ENCODE measurements around the gene CCDC171.
"Not testable (repeated sequence)": the region's sequence is repeated elsewhere in the genome, so short reads cannot be mapped to it uniquely, and the experiment has no call there.

Gene CCDC171

GRCh38 chr9:15769547-15769946 lies 216.7 kb downstream of the CCDC171 start:
- no peak for DNase-seq

DNA sequence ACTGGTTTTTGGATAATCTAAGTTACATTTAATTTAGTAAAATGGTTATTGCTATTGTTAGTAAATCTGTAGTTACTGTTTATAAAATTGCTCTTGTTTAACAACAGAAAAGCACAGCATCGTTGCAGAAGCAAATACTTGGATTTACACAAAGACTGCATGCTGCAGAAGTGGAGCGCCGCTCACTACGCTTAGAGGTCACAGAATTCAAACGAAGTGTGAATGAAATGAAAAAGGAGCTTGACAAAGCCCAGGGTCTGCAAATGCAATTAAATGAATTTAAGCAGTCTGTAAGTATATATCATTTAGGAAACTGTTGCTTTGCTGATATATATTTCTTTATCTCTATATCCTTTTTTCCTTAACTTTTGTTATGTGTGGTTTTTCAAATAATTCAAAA lies 226.0 kb downstream of the CCDC171 start:
- no peak for DNase-seq

GRCh38 chr9:15782106-15782505 lies 229.3 kb downstream of the CCDC171 start:
- no peak for DNase-seq

GRCh38 chr9:15785584-15785983 lies 232.7 kb downstream of the CCDC171 start:
- no peak for DNase-seq

GRCh38 chr9:15786616-15787015 lies 233.8 kb downstream of the CCDC171 start:
- no peak for DNase-seq

- not testable (repeated sequence) for DNase-seq
Measured at GRCh38 chr9:15810219-15810899, 257.5 kb downstream of the CCDC171 start.

GRCh38 chr9:15813076-15813475 lies 260.2 kb downstream of the CCDC171 start:
- no peak for DNase-seq

- no peak for DNase-seq
Measured at GRCh38 chr9:15824310-15824709, 271.5 kb downstream of the CCDC171 start.

DNA sequence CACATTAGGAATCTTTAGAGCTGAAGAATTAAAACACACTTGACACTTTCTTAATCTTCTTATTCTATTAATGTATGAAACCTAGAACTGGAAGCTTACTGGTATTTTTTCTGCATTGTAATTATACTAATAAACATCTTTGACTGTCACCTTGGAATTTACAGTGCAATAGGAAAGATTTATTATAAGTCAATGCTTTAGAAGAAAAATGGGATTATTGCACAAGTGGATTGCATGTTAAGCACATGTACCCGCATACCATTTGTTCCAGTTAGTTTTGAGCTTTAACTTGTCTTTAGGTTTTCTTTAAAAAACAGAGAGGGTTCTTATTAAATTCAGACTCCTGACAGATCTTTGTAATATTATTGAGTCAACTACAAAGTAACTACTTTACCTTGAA lies 278.5 kb downstream of the CCDC171 start:
- DNase-seq = no peak

- no peak for DNase-seq
Measured at GRCh38 chr9:15834541-15834940, 281.7 kb downstream of the CCDC171 start.

DNA sequence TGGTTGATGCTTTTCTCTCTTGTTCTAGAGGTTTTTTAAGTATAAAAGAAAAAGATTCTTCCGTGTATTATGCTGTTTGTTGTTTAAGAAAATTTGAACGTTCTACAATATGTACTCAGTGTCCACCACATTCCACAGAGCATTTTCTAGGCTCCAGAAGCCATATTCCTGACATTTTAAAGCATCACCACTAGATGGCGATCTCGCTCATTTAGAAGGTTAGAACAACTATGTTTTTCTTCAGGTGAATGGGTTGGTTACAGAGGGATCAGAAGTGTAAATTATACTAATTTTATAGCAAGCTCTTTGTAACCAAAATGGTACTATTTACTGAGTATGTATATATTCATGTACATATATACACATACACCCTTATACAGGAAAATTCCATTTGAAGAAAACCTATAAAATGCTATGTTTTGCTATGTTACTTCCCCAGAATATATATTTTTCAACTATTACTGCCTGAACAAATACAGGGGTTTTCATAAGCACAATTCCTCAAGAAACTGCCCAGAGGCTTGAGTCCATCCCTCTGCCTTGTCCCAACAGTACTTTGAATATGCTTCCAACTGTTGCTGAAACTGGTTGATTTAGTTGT lies 284.3 kb downstream of the CCDC171 start:
- no peak for DNase-seq

DNA sequence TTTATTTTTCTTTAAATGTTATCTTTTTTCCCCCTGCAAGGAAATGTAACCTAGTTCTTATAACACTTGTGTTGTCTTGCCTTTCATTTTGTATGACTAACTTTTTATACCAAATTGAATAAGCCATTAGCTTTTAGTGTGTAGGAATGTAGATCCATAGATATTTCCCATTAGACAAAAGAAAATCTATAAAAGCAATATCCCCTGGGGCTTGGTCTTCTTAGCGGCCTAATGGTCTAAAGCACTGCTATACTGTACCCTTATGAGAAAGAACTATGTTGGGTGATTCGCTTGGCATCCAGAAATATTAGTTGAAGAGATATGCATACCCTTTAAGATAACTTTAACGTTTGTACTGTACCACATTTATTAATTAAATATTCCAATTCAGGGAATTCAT lies 289.2 kb downstream of the CCDC171 start:
- DNase-seq = no peak

GRCh38 chr9:15843316-15843715 lies 290.5 kb downstream of the CCDC171 start:
- DNase-seq = no peak

- no peak for DNase-seq
Measured at GRCh38 chr9:15843931-15844330, 291.1 kb downstream of the CCDC171 start.

GRCh38 chr9:15846611-15847010 lies 293.8 kb downstream of the CCDC171 start:
- DNase-seq = no peak

DNA sequence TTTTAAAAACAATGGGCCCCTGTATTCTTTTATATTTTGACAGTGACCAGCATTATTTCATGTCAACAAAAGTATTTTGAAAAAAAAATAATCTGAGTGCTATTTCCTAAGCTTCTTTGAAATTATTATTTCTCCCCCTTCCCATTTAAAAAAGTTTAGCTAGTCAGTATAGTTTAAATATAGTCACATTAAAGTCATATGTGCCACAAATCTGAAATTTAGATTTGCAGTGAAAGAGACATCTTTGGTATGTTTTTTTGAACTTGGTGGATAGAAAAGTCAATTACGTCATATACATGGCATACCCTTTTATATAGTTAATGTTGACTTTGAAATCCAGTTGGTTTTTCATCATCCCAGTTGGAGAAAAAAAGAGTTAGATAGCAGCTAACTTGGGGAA lies 297.0 kb downstream of the CCDC171 start:
- DNase-seq = no peak

GRCh38 chr9:15851766-15852165 lies 298.9 kb downstream of the CCDC171 start:
- DNase-seq = no peak

DNA sequence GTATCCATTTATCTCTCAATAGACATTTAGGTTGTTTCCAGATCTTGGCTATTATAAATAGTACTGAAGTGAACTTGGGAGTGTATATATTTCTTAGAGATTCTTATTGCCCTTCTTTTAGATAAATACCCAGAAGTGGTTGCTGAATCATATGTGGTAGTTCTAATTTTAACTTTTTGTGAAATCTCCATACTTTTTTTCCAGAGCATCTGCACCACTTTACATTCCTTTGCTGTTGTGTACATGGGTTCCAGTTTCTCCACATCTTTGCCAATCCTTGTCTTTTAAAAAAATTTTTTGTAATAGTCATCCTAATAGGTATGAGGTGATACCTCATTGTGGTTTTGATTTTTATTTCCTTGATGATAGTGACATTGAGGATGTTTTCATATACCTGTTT lies 303.7 kb downstream of the CCDC171 start:
- DNase-seq = no peak

DNA sequence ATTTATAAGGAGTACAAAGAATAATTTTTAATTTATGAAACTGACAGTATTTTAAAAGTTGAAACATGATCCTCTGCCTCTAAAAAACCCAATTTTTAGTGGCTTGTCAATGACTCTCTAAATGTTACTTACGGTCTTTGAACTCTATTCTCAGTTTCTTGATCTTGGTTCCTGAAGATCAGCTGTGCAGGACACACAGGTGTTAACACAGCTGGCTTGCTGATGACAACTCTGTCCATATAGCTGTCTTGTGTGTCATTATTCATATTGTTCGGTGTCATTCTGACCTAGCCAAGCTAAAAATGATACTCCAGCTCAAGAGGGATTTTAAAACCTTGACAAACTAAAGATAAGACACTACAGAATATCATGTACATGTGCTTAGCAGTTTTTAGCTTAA lies 314.5 kb downstream of the CCDC171 start:
- no peak for DNase-seq

DNA sequence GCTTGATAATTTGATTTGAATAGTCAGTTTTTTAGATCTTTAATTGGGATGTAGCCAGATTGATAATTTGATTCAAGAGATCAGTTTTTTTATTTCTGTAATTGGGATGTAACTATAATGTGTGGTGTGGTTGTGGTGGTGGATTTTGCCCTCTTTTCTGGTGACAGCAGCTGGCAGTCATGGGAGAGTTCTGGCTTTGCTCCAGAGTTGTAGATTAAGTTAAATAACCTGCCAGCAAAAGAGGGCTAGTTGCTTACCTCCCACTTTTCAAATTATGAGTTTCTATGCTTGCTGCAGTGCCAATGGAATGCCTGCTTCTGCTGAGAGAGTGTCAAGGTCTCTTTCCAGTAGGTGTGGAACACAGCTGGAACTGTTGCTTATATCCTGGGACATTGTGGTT lies 315.1 kb downstream of the CCDC171 start:
- no peak for DNase-seq

DNA sequence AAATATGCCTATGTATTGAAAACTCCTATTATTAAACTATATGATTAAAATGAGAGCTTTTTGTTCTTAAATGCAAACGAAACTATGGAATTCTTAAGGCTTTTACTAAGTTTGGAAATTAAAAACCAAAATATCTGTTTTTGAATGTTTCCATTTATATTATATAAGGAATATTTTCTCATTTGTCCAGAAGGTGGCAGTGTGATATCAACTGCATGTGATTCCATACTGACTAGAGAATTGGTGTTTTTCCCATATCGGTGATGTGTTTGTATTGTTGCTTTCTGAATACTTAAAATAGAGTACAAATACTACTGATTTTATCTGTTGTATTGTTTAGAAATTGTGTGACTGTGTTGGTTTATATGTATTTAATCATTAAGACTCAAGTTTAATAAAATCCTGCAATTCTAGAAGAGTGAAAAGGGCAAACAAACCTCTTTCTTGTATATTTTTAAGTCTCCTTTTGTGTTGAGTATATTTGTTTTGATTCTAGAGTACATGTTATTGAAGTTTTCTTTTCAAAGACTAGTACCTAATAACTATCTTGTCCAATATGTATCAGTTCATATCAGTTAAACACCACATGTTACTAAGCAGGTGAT lies 320.8 kb downstream of the CCDC171 start:
- no peak for DNase-seq

GRCh38 chr9:15882328-15882727 lies 329.5 kb downstream of the CCDC171 start:
- no peak for DNase-seq

- DNase-seq = no peak
Measured at GRCh38 chr9:15882883-15883282, 330.0 kb downstream of the CCDC171 start.

- DNase-seq = no peak
Measured at GRCh38 chr9:15885464-15885863, 332.6 kb downstream of the CCDC171 start.

- DNase-seq = no peak
Measured at GRCh38 chr9:15889555-15889954, 336.7 kb downstream of the CCDC171 start.

Measured in stimulated activated CD4-positive, alpha-beta T cell treated with anti-CD3 and anti-CD28 coated beads, Interleukin-12 subunit alpha, Interleukin-12 subunit beta, amount 100 ng/mL, for 4 hours (primary cell).